Astrocyte (in vitro differentiated cells and primary cell): ENCODE results near the gene GASK1B. TPM values are rescaled to one million over a fixed set of nuclear protein-coding genes. Genes with fewer than 3 reads are reported as not detected.
A peak's percentile ranks its signal among the peaks of the same experiment; 100 is the strongest.

Experiments
- DNase-seq: peaks from one replicate; pipeline ENCODE4 v3.0.0-alpha.2; 2010; ENCODE audit warnings: low read depth
- FAIRE-seq: peaks from 2 replicates; lab custom pipeline; 2011; peaks lifted over from hg19 to GRCh38; lab: Jason Lieb, UNC
- H2AFZ ChIP-seq: 2 replicates; pipeline ENCODE4 v1.6.0; 2012; ENCODE audit warnings: low read depth, low read length, inconsistent platforms
- H3K27ac ChIP-seq: 2 replicates; pipeline ENCODE4 v1.5.1; 2011; ENCODE audit warnings: low read depth, low read length, inconsistent platforms
- H3K27me3 ChIP-seq: 2 replicates; pipeline ENCODE4 v1.6.0; 2011; ENCODE audit warnings: low read length, inconsistent platforms; ENCODE audit not compliant: insufficient read depth
- H3K36me3 ChIP-seq: 2 replicates; pipeline ENCODE4 v1.5.1; 2011; ENCODE audit warnings: low read length, inconsistent platforms; ENCODE audit not compliant: insufficient read depth
- H3K4me1 ChIP-seq: 2 replicates; pipeline ENCODE4 v1.5.1; 2011; ENCODE audit warnings: low read length, inconsistent platforms; ENCODE audit not compliant: insufficient read depth
- H3K4me2 ChIP-seq: 2 replicates; pipeline ENCODE4 v1.6.0; 2012; ENCODE audit warnings: low read length, inconsistent platforms
- H3K4me3 ChIP-seq: 2 replicates; pipeline ENCODE4 v1.5.1; 2011; ENCODE audit warnings: low read depth, mild to moderate bottlenecking, low read length, inconsistent platforms; ENCODE audit not compliant: insufficient read depth
- H3K79me2 ChIP-seq: 2 replicates; pipeline ENCODE4 v1.6.0; 2012; ENCODE audit warnings: mild to moderate bottlenecking, low read length, inconsistent platforms; ENCODE audit not compliant: insufficient read depth
- H3K9ac ChIP-seq: 2 replicates; pipeline ENCODE4 v1.6.0; 2012; ENCODE audit warnings: mild to moderate bottlenecking, low read length, inconsistent platforms
- H3K9me3 ChIP-seq: 2 replicates; pipeline ENCODE4 v1.5.1; 2012; ENCODE audit warnings: low read depth, mild to moderate bottlenecking, low read length, inconsistent platforms; ENCODE audit not compliant: insufficient read depth
- H4K20me1 ChIP-seq: 2 replicates; pipeline ENCODE4 v1.6.0; 2012; ENCODE audit warnings: low read length, inconsistent platforms; ENCODE audit not compliant: insufficient read depth
- H3K27ac Mint-ChIP-seq: one replicate; pipeline ENCODE4 v1.8.0; 2021; ENCODE audit warnings: mild to moderate bottlenecking, mixed read lengths; ENCODE audit not compliant: unreplicated experiment
- H3K27me3 Mint-ChIP-seq: one replicate; pipeline ENCODE4 v1.8.0; 2021; ENCODE audit warnings: low read depth, mixed read lengths; ENCODE audit not compliant: unreplicated experiment
- H3K36me3 Mint-ChIP-seq: one replicate; pipeline ENCODE4 v1.8.0; 2021; ENCODE audit warnings: low read depth, mixed read lengths; ENCODE audit not compliant: unreplicated experiment
- H3K4me1 Mint-ChIP-seq: one replicate; pipeline ENCODE4 v1.8.0; 2021; ENCODE audit warnings: low read depth, mixed read lengths; ENCODE audit not compliant: unreplicated experiment
- H3K4me3 Mint-ChIP-seq: one replicate; pipeline ENCODE4 v1.8.0; 2021; ENCODE audit warnings: mild to moderate bottlenecking, moderate library complexity, mixed read lengths; ENCODE audit not compliant: unreplicated experiment
- H3K9me3 Mint-ChIP-seq: one replicate; pipeline ENCODE4 v1.8.0; 2021; ENCODE audit warnings: mild to moderate bottlenecking, mixed read lengths; ENCODE audit not compliant: unreplicated experiment
- EZH2 ChIP-seq: IDR thresholded peaks from 2 replicates; pipeline ENCODE4 v1.6.1; 2012; ENCODE audit warnings: mild to moderate bottlenecking, low read length, inconsistent platforms; ENCODE audit not compliant: insufficient read depth
- total RNA-seq: library from RNA; stranded (reverse); gene quantifications from 2 replicates; pipeline ENCODE4 v1.2.1, GENCODE V29; 2021
- TF ChIP-seq, protein P1 (sequence below): IDR thresholded peaks from 2 replicates; pipeline ENCODE4 v1.5.1; 2011; ENCODE audit warnings: low read depth, mild to moderate bottlenecking, inconsistent platforms, low read length, moderate library complexity; ENCODE audit not compliant: insufficient read depth

Gene GASK1B
- total RNA-seq, 1 donor from 2014 or later = 34.2 TPM

DNA sequence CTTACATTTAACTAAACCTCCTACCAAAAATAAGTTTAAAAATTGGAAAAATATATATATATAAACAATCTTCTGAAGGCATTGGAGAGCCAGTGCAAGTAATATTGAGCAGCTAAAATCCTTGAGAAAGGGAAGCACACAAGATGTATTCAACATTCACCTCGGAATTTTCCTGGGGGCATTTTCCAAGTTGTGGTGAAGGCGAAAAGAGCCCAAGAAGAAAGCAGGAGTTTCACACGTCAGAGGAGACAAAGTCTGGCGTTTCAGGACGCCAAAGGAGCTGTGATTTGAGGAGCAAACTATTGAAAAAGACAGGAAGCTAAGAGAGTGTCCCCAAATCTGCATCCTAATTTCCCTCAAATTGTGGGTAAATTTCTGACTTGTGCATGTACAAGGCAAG is 9.1 kb upstream of the GASK1B start:
- Histone ChIP-seq H3K9ac (no peak overlapping the region), H3K4me1 (no peaks in the 10 kb centered on the region), H3K27ac (no peak overlapping the region), H3K79me2 (no peaks in the 10 kb centered on the region), H3K9me3 (no peaks in the 10 kb centered on the region), H4K20me1 (no peaks in the 10 kb centered on the region), H2AFZ (peak overlapping the region; percentile 29), H3K27me3 (no peaks in the 10 kb centered on the region), H3K4me3 (no peak overlapping the region), H3K4me2 (no peak overlapping the region), H3K36me3 (no peaks in the 10 kb centered on the region)
- no peaks in the 10 kb centered on the region for H3K27me3 Mint-ChIP-seq
- DNase-seq (no peak), FAIRE-seq (no peak)
- H3K4me1 Mint-ChIP-seq = no peaks in the 10 kb centered on the region
- H3K9me3 Mint-ChIP-seq = peaks cover 2% of the 10 kb centered on the region
- no peak overlapping the region for H3K4me3 Mint-ChIP-seq
- H3K36me3 Mint-ChIP-seq = no peaks in the 10 kb centered on the region
- no peak for TF ChIP-seq EZH2
- TF ChIP-seq, protein P1, sequence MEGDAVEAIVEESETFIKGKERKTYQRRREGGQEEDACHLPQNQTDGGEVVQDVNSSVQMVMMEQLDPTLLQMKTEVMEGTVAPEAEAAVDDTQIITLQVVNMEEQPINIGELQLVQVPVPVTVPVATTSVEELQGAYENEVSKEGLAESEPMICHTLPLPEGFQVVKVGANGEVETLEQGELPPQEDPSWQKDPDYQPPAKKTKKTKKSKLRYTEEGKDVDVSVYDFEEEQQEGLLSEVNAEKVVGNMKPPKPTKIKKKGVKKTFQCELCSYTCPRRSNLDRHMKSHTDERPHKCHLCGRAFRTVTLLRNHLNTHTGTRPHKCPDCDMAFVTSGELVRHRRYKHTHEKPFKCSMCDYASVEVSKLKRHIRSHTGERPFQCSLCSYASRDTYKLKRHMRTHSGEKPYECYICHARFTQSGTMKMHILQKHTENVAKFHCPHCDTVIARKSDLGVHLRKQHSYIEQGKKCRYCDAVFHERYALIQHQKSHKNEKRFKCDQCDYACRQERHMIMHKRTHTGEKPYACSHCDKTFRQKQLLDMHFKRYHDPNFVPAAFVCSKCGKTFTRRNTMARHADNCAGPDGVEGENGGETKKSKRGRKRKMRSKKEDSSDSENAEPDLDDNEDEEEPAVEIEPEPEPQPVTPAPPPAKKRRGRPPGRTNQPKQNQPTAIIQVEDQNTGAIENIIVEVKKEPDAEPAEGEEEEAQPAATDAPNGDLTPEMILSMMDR = no peak
- no peak overlapping the region for H3K27ac Mint-ChIP-seq

DNA sequence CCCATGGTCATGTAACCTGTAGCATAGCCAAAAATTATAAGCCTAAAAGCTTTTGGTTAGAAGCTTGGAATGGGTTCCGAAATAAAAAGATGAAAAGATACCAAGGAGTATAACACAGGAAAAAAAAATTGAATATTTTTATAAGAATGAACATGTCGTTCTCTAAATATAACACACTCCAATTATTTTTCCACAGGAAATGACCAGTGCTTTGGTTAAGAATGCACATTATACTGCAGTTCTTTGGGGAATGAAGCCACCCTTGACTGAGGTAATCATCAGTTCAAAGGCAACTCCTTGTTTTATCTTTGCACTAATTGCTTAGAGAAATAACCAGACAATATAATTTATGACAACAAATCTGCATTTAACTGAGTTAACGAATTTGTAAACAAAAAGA is 6.6 kb upstream of the GASK1B start:
- no peak overlapping the region for H3K27ac Mint-ChIP-seq
- H3K27ac ChIP-seq = no peak overlapping the region
- no peak overlapping the region for H3K4me2 ChIP-seq
- H3K4me3 ChIP-seq = no peak overlapping the region
- no peaks in the 10 kb centered on the region for H4K20me1 ChIP-seq
- no peak overlapping the region for H3K9ac ChIP-seq
- H3K79me2 ChIP-seq = no peaks in the 10 kb centered on the region
- FAIRE-seq (no peak), DNase-seq (no peak)
- H3K4me3 Mint-ChIP-seq = no peak overlapping the region
- TF ChIP-seq, protein P1 = no peak
- TF ChIP-seq EZH2 = no peak
- H3K4me1 ChIP-seq = peaks cover 5% of the 10 kb centered on the region
- peaks cover 7% of the 10 kb centered on the region for H3K4me1 Mint-ChIP-seq
- H3K27me3 Mint-ChIP-seq = no peaks in the 10 kb centered on the region
- no peaks in the 10 kb centered on the region for H3K36me3 Mint-ChIP-seq
- H2AFZ ChIP-seq = no peak overlapping the region
- H3K9me3 ChIP-seq = no peaks in the 10 kb centered on the region
- H3K36me3 ChIP-seq = no peaks in the 10 kb centered on the region
- no peaks in the 10 kb centered on the region for H3K9me3 Mint-ChIP-seq
- H3K27me3 ChIP-seq = no peaks in the 10 kb centered on the region

DNA sequence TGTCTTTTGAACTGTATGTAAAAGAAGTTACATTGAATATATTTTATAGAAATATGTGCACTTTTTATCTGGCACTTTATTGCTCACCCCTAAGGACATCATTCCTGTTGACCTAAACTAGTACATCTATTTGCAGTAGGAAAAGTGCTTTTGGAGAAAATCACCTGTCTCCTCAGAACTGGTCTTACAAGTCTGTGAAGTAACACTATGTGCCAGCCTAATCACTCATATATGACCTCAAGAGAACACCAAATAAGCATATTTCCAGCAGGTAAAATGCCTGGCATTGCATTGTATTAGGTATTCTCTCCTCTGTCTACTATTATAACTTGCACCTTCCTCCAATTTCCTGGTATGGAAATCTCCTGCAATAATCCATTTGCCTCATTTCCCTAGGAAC is 4.0 kb upstream of the GASK1B start:
- no peak overlapping the region for H3K4me3 ChIP-seq
- no peak overlapping the region for H3K27ac Mint-ChIP-seq
- H3K27me3 ChIP-seq = no peaks in the 10 kb centered on the region
- no peak overlapping the region for H3K4me3 Mint-ChIP-seq
- TF ChIP-seq EZH2 = no peak
- H3K36me3 Mint-ChIP-seq = no peaks in the 10 kb centered on the region
- no peak overlapping the region for H3K9ac ChIP-seq
- H3K36me3 ChIP-seq = no peaks in the 10 kb centered on the region
- peaks cover 15% of the 10 kb centered on the region for H3K4me1 Mint-ChIP-seq
- no peaks in the 10 kb centered on the region for H3K9me3 Mint-ChIP-seq
- H3K27ac ChIP-seq = no peak overlapping the region
- no peak overlapping the region for H2AFZ ChIP-seq
- peaks cover 9% of the 10 kb centered on the region for H3K4me1 ChIP-seq
- no peak for FAIRE-seq
- no peak overlapping the region for H3K4me2 ChIP-seq
- DNase-seq = no peak
- H3K27me3 Mint-ChIP-seq = no peaks in the 10 kb centered on the region
- no peaks in the 10 kb centered on the region for H3K79me2 ChIP-seq
- H3K9me3 ChIP-seq = no peaks in the 10 kb centered on the region
- H4K20me1 ChIP-seq = no peaks in the 10 kb centered on the region
